NCI-H2196 (cell line): ENCODE data around the gene ABCB8.
"Not testable (repeated sequence)": the region's sequence is repeated elsewhere in the genome, so short reads cannot be mapped to it uniquely, and the experiment has no call there.

Experiments
- DNase-seq: peaks from one replicate; lab custom pipeline; 2025; ENCODE audit not compliant: unreplicated experiment; lab: John Stamatoyannopoulos, UW

Gene ABCB8

DNA sequence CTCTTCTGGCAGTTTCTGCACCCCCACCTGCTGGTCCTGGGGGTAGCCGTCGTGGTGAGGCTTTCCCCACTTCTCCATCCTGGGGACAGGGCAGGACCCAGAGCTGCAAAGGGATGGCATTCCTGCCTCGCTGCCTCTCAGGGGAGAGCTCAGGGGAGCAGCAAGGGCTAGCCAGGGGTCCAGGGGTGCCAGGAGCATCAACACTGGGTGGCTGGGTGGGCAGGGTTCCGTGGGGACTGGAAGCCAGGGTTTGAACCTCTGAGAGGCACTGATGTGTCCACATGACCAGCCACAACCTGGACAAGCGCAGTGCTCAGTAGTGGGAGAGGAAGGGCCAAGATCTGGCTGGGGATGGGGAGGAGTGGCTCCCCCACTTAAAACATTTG, 5.6 kb downstream of the ABCB8 start:
- no peak for DNase-seq

DNA sequence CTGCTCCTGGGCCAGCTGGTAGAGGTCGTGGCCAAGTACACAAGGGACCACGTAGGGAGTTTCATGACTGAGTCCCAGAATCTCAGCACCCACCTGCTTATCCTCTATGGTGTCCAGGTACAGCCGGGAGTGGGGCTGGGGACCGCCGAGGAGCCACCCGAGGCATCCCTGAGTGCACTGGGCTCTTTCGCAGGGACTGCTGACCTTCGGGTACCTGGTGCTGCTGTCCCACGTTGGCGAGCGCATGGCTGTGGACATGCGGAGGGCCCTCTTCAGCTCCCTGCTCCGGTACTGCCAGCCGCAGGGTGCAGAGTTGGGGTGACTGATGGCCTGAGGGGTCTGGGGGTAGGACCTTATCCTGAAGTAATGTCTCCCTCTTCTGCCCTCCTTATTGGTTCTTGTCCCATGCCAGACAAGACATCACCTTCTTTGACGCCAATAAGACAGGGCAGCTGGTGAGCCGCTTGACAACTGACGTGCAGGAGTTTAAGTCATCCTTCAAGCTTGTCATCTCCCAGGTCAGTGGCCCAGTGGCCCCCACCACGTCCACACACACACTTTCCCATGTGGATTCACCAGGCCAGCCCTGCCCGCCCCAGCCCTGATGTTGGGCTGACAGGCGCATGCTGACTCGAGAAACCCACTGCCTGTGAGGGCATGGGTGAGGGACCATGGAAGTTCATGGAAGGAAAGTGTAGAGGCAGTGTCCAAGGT, 6.2 kb downstream of the ABCB8 start:
- DNase-seq = no peak

DNA sequence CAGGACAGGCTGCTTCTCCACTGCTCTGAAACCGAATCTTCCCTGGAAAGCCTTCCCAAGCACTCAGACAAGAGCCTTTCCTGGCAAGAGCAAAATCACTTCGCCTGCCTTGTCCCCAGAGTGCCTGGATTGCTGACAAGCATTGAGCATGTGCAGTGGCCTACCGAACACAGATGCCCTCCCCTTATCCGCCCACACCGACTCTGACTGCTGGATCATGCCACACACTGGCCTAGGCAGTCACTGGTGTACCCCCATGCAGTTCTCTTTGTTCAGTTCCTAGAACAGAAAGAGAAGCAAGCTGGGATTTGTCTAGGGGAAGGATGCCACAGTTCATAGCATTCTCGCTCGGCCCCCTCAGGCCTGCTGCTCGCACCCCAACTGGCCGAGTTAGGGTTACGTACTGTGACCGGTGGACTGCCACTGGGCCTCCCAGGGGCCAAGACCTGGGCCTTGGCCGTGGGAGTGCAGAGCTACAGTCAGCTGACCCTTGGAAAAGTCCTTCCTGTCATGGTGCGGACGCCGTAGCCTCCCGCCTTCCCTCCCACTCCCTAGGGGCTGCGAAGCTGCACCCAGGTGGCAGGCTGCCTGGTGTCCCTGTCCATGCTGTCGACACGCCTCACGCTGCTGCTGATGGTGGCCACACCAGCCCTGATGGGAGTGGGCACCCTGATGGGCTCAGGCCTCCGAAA, 6.9 kb downstream of the ABCB8 start:
- DNase-seq = no peak

DNA sequence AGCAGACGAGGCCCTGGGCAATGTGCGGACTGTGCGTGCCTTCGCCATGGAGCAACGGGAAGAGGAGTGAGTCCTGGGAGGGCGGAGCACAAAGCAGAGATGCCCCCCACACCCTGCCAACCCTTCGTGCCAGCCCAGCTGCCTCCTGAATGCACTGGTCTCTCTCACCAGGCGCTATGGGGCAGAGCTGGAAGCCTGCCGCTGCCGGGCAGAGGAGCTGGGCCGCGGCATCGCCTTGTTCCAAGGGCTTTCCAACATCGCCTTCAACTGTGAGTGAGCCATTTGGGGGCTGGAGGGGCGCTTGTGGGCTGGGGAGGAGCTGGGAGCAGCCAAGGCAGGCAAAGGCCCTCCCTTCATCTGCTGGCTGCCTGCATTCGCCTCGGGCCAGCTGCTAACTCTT, 7.7 kb downstream of the ABCB8 start:
- DNase-seq = no peak

DNA sequence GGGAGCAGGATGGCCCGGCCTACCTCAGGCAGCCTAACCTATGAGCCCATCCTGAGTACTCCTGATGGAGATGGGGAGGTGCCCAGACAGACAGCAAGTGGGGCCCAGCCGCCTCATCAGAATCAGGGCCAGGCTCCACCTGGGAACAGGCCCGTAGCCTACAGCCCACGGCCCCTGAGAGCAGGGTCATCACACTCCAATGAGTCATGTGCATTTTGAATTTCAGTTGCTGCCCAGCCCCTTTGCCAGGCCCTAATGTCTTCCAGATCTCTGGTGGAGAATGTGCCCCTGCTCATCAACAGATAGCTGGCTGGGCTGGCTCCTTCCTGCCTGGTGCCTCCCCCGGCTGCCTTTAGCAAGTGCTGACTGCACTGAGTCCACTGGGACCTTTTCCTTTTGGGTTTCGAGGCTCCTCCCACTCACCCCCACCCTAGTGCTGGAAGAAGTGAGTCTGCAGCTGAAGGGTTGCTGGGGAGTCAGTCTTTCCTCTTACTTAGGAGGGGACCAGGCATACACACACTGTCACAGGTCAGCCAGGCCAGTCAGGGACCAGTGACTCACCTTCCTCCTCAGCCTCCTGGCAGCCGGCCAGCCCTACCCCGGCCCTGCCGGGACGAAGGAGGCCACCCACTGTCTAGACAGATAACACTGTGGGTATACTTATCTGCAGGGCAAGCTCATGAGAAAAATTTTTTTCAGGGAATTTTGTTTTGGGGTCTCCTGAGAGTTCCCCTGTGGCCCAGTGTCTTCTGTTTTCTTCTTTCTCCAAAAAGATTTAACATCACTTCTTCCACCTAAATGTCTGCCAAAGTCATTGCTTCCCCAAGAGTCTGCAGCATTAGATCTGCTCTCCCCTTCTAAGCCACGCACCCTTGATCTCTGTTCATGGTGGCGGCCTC, 10.9 kb downstream of the ABCB8 start:
- peak; percentile 62 for DNase-seq

DNA sequence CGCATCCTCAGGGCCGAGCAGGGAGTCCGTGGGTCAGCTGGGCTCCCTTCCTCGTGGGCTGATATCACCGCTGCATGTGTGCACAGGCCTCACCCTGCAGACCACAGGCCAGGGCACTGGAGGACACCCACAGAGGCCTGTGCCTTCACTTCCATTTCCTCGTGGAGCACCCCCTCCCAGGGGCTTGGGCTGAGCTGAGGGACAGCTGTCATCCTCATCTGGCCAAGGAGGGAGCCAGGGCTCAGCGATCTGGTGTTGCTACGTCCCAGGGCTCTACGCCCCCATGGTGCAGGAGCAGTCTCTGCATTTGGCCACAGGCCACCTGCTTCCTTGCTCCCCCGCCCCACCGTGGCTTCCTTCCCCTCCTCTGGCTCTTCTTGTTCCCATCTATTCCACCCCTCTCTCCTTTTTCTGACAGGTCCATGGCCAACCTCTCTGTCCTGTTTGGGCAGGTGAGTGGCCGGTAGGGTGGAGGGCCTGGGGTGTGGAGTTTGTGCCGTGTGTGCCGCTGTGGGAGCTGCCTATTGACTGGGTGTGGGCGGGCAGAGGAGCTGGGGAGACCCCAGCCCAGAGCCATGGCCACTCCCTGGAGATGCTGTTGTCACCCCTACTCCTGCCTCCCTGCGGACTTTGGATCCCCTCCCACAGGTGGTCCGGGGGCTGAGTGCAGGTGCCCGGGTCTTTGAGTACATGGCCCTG, 11.7 kb downstream of the ABCB8 start:
- DNase-seq = no peak

DNA sequence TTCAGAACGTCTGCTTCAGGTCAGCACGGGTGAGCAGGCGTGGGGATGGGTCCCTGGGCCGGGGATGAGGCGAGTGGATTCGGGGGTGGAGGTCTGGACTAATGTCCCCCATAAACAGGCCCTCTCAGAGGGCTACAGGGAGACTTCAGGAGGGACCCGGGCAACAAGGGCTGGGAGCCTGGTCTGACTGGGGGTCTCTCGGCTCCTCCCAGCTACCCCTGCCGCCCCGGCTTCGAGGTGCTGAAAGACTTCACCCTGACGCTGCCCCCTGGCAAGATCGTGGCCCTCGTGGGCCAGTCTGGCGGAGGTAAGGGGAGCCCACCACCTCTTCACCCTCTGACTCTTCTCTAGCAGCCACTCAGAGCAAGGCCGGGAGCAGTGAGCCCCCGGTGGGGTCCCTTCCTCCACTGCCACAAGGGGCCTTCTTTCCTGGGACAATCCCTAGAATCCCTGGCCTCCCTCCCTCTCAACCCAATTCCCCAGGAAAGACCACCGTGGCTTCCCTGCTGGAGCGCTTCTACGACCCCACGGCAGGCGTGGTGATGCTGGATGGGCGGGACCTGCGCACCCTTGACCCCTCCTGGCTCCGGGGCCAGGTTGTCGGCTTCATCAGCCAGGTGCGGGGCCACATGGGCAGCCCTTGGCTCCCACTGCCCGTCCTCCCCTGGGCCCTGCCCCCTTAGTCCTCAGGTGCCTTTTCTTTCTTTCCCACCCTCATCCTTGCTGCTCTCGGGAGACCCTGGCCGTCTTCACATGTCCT, 12.5 kb downstream of the ABCB8 start:
- no peak for DNase-seq

DNA sequence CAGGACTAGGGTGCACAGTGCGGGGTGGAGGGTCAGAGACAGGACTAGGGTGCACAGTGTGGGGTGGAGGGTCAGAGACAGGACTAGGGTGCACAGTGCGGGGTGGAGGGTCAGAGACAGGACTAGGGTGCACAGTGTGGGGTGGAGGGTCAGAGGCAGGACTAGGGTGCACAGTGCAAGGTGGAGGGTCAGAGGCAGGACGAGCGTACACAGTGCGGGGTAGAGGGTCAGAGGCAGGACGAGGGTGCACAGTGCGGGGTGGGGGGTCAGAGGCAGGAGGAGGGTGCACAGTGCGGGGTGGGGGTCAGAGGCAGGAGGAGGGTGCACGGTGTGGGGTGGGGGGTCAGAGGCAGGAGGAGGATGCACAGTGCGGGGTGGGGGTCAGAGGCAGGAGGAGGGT, 15.2 kb downstream of the ABCB8 start:
- not testable (repeated sequence) for DNase-seq

DNA sequence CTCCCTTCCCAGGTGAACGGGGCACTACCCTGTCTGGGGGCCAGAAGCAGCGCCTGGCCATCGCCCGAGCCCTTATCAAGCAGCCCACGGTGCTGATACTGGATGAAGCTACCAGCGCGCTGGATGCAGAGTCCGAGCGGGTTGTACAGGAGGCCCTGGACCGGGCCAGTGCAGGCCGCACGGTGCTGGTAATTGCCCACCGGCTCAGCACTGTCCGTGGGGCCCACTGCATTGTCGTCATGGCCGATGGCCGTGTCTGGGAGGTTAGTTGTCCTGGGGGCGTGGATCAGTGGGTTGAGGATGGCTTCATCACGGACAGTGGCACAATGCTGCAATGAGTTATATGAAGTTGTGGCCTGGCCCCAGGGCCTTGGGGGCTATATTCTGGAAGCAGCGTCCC, 15.7 kb downstream of the ABCB8 start:
- no peak for DNase-seq

DNA sequence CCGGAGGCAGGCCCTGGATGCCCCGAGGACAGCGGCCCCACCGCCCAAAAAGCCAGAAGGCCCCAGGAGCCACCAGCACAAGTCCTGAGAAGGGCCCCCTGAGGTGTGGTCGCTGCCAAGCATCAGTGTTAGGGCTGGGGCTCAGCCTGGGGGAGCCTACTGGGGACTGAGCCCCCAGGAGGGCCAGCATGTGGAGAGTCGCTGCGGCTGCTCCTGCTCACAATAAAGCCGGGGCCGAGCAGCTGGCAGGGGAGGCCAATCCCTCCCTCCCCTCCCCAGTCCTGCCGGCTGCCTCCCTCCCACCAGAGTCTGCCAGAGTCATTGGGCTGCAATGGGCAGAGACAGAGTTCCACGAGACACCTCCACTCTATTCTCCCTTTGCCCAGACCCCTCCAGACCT, 17.0 kb downstream of the ABCB8 start:
- no peak for DNase-seq

DNA sequence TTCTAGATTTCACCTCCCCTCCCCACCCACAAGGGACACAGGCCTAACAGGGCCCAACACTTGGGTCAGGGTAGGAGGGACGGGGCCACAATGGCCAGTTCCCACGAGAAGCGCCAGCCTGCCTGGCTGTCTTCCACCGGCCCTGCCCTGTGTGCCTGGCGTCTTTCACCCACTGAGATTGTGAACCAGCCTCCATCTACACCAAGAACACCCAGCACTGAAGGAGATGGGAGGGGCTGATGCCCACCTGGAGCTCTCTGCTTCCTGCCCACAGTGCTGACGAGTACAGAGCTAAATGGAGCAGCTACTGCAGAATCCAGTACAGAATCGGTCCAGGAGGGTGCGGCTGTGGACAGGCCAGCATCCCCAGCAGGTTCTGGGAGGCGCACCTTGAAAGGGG, 17.7 kb downstream of the ABCB8 start:
- DNase-seq = no peak

DNA sequence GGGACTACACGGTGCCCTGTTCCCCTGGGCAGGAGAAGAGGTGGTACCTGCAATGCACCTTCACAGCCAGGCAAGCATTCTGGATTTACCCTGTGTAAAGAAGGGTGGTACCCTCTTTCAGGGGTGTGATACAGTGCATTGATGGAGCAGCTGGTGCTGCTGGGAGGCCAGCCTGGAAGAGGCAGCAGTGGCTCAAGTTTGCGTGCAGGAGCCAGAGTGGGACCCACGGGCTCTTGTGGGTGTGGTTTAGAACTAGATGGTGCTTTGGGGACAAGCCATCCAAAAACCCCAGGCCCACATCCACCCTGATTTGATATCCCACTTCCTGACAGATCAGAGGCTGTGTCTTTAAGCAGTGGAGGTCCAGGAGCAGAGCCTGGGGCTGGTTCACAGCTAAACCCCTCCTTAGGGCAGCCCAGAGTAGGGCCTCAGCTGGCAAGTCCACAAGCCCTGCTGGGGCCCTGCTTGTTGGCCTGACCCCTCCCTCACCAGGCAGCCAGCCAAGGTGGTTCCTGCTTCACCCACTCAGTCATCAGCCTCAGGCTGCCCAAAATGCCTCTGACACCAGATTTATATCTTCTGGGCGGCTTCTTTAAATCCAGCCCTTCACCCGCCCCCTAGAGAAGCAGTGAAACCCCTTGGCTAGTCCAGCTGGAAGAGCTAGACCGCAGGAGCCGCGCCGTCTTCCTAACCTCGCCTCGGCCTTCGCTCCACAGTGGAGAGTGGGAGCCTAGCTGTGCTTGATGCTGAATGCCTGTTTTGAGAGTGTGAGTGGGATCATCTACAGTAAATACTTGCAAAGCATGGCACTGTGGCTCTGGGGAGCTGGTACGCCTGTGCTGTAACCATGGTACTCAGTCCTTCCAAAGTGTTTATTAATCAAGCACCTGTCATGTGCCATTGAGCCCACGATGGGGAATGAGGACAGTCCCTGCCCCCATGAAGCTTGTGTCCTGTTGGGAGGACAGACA, 18.6 kb downstream of the ABCB8 start:
- DNase-seq = no peak

DNA sequence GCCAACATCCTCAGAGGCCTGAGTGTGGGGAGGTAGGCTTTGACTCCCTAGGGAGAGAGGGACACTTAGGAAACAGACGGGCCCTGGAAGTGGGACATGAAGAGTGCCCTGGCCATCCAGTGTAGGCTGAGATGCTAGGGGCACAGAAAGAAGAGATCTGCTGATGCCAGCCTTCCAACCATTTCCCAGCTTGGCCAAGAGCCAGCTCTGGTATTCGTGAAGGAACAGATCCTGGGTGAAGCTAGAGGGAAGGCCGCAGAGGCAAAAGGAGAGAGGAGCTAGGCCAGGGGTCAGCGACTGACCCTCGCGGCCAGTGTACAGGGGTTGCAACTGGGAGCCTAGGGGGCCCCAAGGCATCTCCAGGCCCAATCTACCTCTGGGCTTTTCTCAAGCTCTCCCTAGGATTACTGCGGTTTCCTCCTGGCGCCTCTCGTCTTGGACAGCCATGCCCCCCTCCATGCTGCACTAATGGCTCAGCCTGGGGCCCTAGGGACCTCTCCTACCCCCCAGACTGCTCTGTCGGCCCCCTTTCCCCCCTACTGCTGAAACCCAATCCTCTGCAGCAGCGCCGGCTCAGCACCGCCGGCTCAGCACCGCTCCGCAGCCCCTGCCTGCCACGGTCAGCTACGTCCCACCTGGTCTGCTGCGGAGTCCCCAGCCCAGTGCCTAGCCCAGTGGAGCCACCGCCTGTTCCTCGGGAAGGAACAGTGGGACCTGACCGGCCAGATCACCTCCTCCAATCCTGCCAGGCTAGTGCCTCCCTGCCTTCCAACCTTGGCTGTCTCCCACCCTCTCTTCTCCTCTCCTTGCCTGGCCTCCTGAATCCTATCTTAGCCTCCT, 19.9 kb downstream of the ABCB8 start, which contains the start of gene ASIC3:
TSS of gene ASIC3 (plus strand) at position 556 of the 840 bp plus-strand sequence. CDS start 355 bp downstream, outside the sequence.
- DNase-seq = no peak

DNA sequence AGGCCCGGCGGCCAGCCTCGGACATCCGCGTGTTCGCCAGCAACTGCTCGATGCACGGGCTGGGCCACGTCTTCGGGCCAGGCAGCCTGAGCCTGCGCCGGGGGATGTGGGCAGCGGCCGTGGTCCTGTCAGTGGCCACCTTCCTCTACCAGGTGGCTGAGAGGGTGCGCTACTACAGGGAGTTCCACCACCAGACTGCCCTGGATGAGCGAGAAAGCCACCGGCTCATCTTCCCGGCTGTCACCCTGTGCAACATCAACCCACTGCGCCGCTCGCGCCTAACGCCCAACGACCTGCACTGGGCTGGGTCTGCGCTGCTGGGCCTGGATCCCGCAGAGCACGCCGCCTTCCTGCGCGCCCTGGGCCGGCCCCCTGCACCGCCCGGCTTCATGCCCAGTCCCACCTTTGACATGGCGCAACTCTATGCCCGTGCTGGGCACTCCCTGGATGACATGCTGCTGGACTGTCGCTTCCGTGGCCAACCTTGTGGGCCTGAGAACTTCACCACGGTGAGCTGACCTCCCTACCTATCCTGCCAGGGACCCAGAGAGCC, 20.7 kb downstream of the ABCB8 start:
- no peak for DNase-seq

DNA sequence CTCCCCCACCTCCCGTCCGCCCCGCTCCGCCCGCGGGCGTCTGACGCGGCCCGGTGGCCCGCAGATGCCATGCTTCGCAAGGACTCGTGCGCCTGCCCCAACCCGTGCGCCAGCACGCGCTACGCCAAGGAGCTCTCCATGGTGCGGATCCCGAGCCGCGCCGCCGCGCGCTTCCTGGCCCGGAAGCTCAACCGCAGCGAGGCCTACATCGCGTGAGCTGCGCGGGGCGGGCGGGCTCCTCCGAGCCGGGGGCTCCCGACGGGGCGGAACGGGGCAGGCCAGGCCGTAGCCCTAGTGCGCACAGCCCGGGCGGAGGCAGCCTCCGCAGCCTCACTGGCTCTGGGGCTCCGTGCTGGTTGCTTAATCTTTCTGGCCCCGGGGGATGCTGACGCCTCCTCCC, 22.9 kb downstream of the ABCB8 start:
- DNase-seq = no peak

DNA sequence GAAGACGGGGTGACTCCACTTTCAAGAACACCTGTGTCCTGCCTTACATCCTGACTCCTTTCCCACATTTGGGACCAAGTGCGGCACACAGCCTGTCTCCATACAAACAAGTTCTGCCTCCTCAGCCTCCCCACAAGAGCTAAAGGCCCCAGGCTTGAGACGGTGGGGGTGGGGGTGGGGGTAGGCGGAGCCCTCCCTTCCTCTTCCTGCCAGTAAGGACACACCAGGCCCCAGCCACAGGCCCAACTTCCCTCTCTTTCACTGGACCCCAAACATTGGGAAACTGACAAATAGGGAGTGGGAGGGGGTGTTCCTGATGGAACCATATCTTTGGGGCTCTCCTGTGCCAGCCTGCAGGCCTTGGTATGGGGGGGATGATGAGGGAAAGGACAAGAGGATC, 24.8 kb downstream of the ABCB8 start:
- no peak for DNase-seq

DNA sequence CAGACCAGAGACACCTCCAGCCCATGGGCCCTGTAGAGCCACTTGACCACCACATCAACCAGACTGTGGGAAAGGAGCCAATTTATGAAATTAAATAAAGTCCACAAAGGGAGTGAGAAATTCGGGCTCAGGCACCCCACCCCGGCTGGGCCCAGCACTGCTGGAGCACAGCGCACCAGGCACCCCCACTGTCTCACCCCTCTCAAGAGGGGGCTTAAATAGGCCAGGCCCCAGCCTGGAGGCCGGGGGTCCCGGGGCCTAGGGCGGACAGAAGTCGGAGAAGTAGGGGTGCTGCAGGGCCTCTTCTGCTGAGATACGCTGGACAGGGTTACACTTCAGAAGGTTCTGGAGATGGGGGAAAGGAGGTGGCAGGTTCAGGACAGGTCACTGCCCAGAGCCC, 25.5 kb downstream of the ABCB8 start:
- no peak for DNase-seq

DNA sequence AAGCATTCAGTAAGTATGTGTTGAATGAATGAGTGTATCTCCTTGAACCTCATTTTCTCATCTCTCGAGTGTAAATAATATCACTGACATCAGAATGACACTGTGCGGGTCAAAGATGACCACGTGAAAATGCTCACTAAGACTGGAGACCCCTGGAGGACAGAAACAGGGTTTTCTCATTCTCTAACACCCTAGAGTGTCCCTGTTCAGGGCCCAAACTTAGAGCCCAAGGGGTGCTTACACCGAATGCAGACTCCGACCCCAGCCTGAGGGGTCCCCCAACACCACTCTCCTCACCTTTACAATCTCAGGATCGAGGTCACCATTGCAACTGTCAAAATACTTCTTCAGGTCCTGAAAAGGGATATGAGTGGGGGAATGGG, 28.0 kb downstream of the ABCB8 start:
- DNase-seq = no peak
